ENCODE data around the gene STAM. TPM values are rescaled to one million over a fixed set of nuclear protein-coding genes. Genes with fewer than 3 reads are reported as not detected.

STAM gene
- polyA plus RNA-seq, 1 donor (not counting 4 experiments of a cell fraction or from before 2014, with no cell fraction given) = 34.1 TPM

DNA sequence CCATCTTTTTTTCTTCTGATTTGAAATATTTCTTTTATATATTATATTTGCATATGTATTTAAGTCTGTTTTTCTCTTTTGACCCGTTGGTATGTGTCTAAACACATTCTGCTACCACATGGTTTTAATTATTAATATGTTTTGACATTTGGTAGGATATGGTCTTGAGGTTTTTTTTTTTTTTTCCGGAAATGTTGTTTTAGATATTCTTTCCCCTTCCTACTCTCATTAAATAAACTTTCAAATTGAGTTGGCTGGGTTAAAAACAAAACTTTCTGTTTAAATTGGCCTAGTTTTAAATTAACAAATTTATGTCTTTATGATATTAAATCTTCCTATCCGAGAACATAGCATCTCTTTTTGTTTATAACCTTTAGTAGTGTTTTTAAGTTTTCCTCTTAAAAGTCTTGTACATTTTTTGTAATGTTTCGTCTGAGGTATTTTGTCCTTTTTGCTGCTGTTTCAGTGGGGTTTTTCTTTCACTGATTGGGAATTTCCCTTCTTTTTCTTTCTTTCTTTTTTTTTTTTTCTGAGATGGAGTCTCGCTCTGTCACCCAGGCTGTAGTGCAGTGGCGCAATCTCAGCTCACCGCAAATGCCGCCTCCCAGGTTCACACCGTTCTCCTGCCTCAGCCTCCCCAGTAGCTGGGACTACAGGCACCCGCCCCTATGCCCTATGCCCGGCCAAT, 25.4 kb downstream of the STAM start:
- Histone ChIP-seq H4K20me1 (ENCODE audit: control insufficient read depth, extremely low read depth, insufficient read depth, low read length) (no peaks in the 10 kb centered on the region), H3K9ac (ENCODE audit: control insufficient read depth, extremely low read depth, insufficient read depth, low read length) (no peak overlapping the region), H3K36me3 (ENCODE audit: control insufficient read depth in 2 of 2, extremely low read depth in 1 of 2, insufficient read depth in 2 of 2, low read length in 2 of 2) (no peaks in the 10 kb centered on the region), H3K9me1 (ENCODE audit: control insufficient read depth, extremely low read depth, insufficient read depth, low read length) (peaks cover 3% of the 10 kb centered on the region), H3K4me2 (ENCODE audit: control insufficient read depth, extremely low read depth, insufficient read depth, low read depth, low read length) (no peak overlapping the region), H3K27me3 (ENCODE audit: control insufficient read depth, extremely low read depth, insufficient read depth, low read length) (no peaks in the 10 kb centered on the region), H2AFZ (ENCODE audit: control insufficient read depth, low read length) (no peak overlapping the region), H3K9me3 (ENCODE audit: control insufficient read depth, low read depth, low read length) (no peaks in the 10 kb centered on the region), H3K4me1 (ENCODE audit: control insufficient read depth, extremely low read depth, insufficient read depth, low read length) (peaks cover 34% of the 10 kb centered on the region), H3K4me3 (ENCODE audit: control insufficient read depth in 2 of 3, extremely low read depth in 1 of 3, insufficient read depth in 2 of 3, low read depth in 1 of 3, low read length in 3 of 3) (no peak overlapping the region), H3K27ac (ENCODE audit: control insufficient read depth, insufficient read depth, low read length) (no peak overlapping the region), H3K79me2 (ENCODE audit: control insufficient read depth, insufficient read depth, low read length) (peaks cover 79% of the 10 kb centered on the region)
- DNase-seq (ENCODE audit: low read depth, low spot score) = no peak
- TF ChIP-seq, protein P1, sequence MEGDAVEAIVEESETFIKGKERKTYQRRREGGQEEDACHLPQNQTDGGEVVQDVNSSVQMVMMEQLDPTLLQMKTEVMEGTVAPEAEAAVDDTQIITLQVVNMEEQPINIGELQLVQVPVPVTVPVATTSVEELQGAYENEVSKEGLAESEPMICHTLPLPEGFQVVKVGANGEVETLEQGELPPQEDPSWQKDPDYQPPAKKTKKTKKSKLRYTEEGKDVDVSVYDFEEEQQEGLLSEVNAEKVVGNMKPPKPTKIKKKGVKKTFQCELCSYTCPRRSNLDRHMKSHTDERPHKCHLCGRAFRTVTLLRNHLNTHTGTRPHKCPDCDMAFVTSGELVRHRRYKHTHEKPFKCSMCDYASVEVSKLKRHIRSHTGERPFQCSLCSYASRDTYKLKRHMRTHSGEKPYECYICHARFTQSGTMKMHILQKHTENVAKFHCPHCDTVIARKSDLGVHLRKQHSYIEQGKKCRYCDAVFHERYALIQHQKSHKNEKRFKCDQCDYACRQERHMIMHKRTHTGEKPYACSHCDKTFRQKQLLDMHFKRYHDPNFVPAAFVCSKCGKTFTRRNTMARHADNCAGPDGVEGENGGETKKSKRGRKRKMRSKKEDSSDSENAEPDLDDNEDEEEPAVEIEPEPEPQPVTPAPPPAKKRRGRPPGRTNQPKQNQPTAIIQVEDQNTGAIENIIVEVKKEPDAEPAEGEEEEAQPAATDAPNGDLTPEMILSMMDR (optimal IDR thresholded peaks at IDR 0.05 in 1 of 3, IDR thresholded peaks at IDR 0.05 in 1 of 3, conservative IDR thresholded peaks at IDR 0.05 in 1 of 3; ENCODE audit: extremely low read depth in 1 of 3, insufficient read depth in 2 of 3, low read length in 3 of 3) = no peak
- TF ChIP-seq EZH2 (IDR thresholded peaks at IDR 0.05; ENCODE audit: low read length) = no peak
- dilution Hi-C loops (cut with MboI; ENCODE audit: extremely low pct_ligation_motif_present, low sequenced_read_pairs) = no loop called here
- no peak for FAIRE-seq

DNA sequence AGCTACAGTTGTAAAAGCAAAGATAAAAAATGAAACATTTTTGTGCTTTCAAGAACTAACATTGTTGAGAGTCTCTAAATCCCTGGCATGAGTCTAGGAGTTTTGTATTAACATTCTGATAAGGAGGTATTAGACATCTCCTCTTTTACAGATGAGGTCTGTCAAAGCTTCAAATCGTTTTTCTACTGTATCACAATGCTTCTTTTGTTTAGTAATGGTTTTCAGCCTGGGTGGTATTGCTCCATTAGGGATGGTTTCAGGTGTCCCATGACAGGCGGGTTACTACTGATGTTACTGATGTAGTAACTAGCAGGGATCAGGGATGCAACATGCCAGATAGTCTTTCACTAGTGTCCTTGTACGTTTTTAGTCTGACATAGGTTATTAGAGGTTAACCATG, 27.4 kb downstream of the STAM start:
- dilution Hi-C loops (cut with MboI; ENCODE audit: extremely low pct_ligation_motif_present, low sequenced_read_pairs) = no loop called here

More for the DNA sequence above, 27.4 kb downstream of the STAM start:
- no peaks in the 10 kb centered on the region for H3K9me3 ChIP-seq (ENCODE audit: control insufficient read depth, low read depth, low read length)
- H4K20me1 ChIP-seq (ENCODE audit: control insufficient read depth, extremely low read depth, insufficient read depth, low read length) = no peaks in the 10 kb centered on the region
- H3K36me3 ChIP-seq (ENCODE audit: control insufficient read depth in 2 of 2, extremely low read depth in 1 of 2, insufficient read depth in 2 of 2, low read length in 2 of 2) = no peaks in the 10 kb centered on the region
- peaks cover 81% of the 10 kb centered on the region for H3K79me2 ChIP-seq (ENCODE audit: control insufficient read depth, insufficient read depth, low read length)
- H3K9ac ChIP-seq (ENCODE audit: control insufficient read depth, extremely low read depth, insufficient read depth, low read length) = no peak overlapping the region
- FAIRE-seq (no peak), DNase-seq (ENCODE audit: low read depth, low spot score) (no peak)
- H3K27me3 ChIP-seq (ENCODE audit: control insufficient read depth, extremely low read depth, insufficient read depth, low read length) = no peaks in the 10 kb centered on the region
- no peak overlapping the region for H3K4me2 ChIP-seq (ENCODE audit: control insufficient read depth, extremely low read depth, insufficient read depth, low read depth, low read length)
- no peak overlapping the region for H3K4me3 ChIP-seq (ENCODE audit: control insufficient read depth in 2 of 3, extremely low read depth in 1 of 3, insufficient read depth in 2 of 3, low read depth in 1 of 3, low read length in 3 of 3)
- no peak overlapping the region for H2AFZ ChIP-seq (ENCODE audit: control insufficient read depth, low read length)
- H3K9me1 ChIP-seq (ENCODE audit: control insufficient read depth, extremely low read depth, insufficient read depth, low read length) = peaks cover 3% of the 10 kb centered on the region
- H3K4me1 ChIP-seq (ENCODE audit: control insufficient read depth, extremely low read depth, insufficient read depth, low read length) = peaks cover 30% of the 10 kb centered on the region
- TF ChIP-seq, protein P1 (optimal IDR thresholded peaks at IDR 0.05 in 1 of 3, IDR thresholded peaks at IDR 0.05 in 1 of 3, conservative IDR thresholded peaks at IDR 0.05 in 1 of 3; ENCODE audit: extremely low read depth in 1 of 3, insufficient read depth in 2 of 3, low read length in 3 of 3) = no peak
- TF ChIP-seq EZH2 (IDR thresholded peaks at IDR 0.05; ENCODE audit: low read length) = no peak
- no peak overlapping the region for H3K27ac ChIP-seq (ENCODE audit: control insufficient read depth, insufficient read depth, low read length)

Data from keratinocyte (primary cell).